Chondrocyte (in vitro differentiated cells): ENCODE results near the gene THSD4. TPM values are rescaled to one million over a fixed set of nuclear protein-coding genes. Genes with fewer than 3 reads are reported as not detected.
"Not testable (repeated sequence)": the region's sequence is repeated elsewhere in the genome, so short reads cannot be mapped to it uniquely, and the experiment has no call there.

Source experiments
- DNase-seq: peaks from one replicate; pipeline ENCODE4 v3.0.0; 2021; ENCODE audit warnings: mixed read lengths, low spot score
- H3K27ac Mint-ChIP-seq: one replicate; pipeline ENCODE4 v1.8.0; 2021; ENCODE audit warnings: mild to moderate bottlenecking, moderate library complexity, mixed read lengths; ENCODE audit not compliant: unreplicated experiment
- H3K27me3 Mint-ChIP-seq: 2 replicates; pipeline ENCODE4 v1.8.0; 2021; ENCODE audit warnings: low read depth, mixed read lengths
- H3K36me3 Mint-ChIP-seq: 2 replicates; pipeline ENCODE4 v1.8.0; 2021; ENCODE audit warnings: low read depth, mixed read lengths
- H3K4me1 Mint-ChIP-seq: 2 replicates; pipeline ENCODE4 v1.8.0; 2021; ENCODE audit warnings: low read depth, mild to moderate bottlenecking, mixed read lengths
- H3K4me3 Mint-ChIP-seq: one replicate; pipeline ENCODE4 v1.8.0; 2021; ENCODE audit warnings: mild to moderate bottlenecking, moderate library complexity, mixed read lengths; ENCODE audit not compliant: unreplicated experiment
- H3K9me3 Mint-ChIP-seq: 2 replicates; pipeline ENCODE4 v1.8.0; 2021; ENCODE audit warnings: low read depth, mixed read lengths
- CTCF ChIP-seq: fragments of 200-600 bp; sonication (generic); IDR thresholded peaks from 2 replicates; pipeline ENCODE4 v1.5.0; 2021; ENCODE audit warnings: antibody characterized with exemption, mild to moderate bottlenecking, moderate library complexity
- total RNA-seq: library from RNA; stranded (reverse); gene quantifications from 3 replicates; pipeline ENCODE4 v1.2.1, GENCODE V29; 2021

The THSD4 gene
- total RNA-seq, 1 donor from 2014 or later, result 3.4 TPM

GRCh38 chr15:71662306-71662705, 547.0 kb downstream of the THSD4 start:
- DNase-seq, result no peak
- no peak for TF ChIP-seq CTCF
- H3K4me3 Mint-ChIP-seq, result no peak overlapping the region
- H3K27ac Mint-ChIP-seq, result no peak overlapping the region
- H3K4me1 Mint-ChIP-seq, result peaks cover 19% of the 10 kb centered on the region
- H3K36me3 Mint-ChIP-seq, result no peaks in the 10 kb centered on the region
- no peaks in the 10 kb centered on the region for H3K27me3 Mint-ChIP-seq
- H3K9me3 Mint-ChIP-seq, result peaks cover 11% of the 10 kb centered on the region

- Mint-ChIP-seq H3K4me3 (no peak overlapping the region), H3K4me1 (peaks cover 37% of the 10 kb centered on the region), H3K36me3 (no peaks in the 10 kb centered on the region), H3K9me3 (peaks cover 11% of the 10 kb centered on the region), H3K27ac (no peak overlapping the region), H3K27me3 (no peaks in the 10 kb centered on the region)
- DNase-seq, result no peak
- no peak for TF ChIP-seq CTCF
Measured at GRCh38 chr15:71664622-71665021, 549.4 kb downstream of the THSD4 start.

GRCh38 chr15:71666763-71667620, 551.7 kb downstream of the THSD4 start:
- no peak for DNase-seq
- Mint-ChIP-seq H3K4me3 (no peak overlapping the region), H3K4me1 (peaks cover 23% of the 10 kb centered on the region), H3K27me3 (no peaks in the 10 kb centered on the region), H3K9me3 (peaks cover 15% of the 10 kb centered on the region), H3K36me3 (peaks cover 1% of the 10 kb centered on the region), H3K27ac (no peak overlapping the region)
- no peak for TF ChIP-seq CTCF

GRCh38 chr15:71669688-71670087, 554.4 kb downstream of the THSD4 start:
- peaks cover 1% of the 10 kb centered on the region for H3K36me3 Mint-ChIP-seq
- H3K27me3 Mint-ChIP-seq, result no peaks in the 10 kb centered on the region
- DNase-seq, result no peak
- H3K4me1 Mint-ChIP-seq, result peaks cover 23% of the 10 kb centered on the region
- H3K9me3 Mint-ChIP-seq, result peaks cover 15% of the 10 kb centered on the region
- TF ChIP-seq CTCF, result no peak
- peak overlapping the region; percentile 66 for H3K27ac Mint-ChIP-seq
- H3K4me3 Mint-ChIP-seq, result no peak overlapping the region

GRCh38 chr15:71670222-71670621, 555.0 kb downstream of the THSD4 start:
- not testable (repeated sequence) for H3K36me3 Mint-ChIP-seq, H3K27ac Mint-ChIP-seq, DNase-seq, H3K4me3 Mint-ChIP-seq, H3K27me3 Mint-ChIP-seq
- H3K4me1 Mint-ChIP-seq, result peaks cover 23% of the 10 kb centered on the region
- peaks cover 13% of the 10 kb centered on the region for H3K9me3 Mint-ChIP-seq

- Mint-ChIP-seq H3K4me3 (no peak overlapping the region), H3K9me3 (peaks cover 4% of the 10 kb centered on the region), H3K4me1 (peaks cover 26% of the 10 kb centered on the region), H3K27me3 (no peaks in the 10 kb centered on the region), H3K27ac (no peak overlapping the region), H3K36me3 (peaks cover 1% of the 10 kb centered on the region)
- TF ChIP-seq CTCF, result no peak
- no peak for DNase-seq
Measured at GRCh38 chr15:71674354-71674753, 559.1 kb downstream of the THSD4 start.
